Esophagus mucosa (tissue), 1 donor: ENCODE results near the gene EMSY. TPM values are rescaled to one million over a fixed set of nuclear protein-coding genes. Genes with fewer than 3 reads are reported as not detected.

Source experiments
- ATAC-seq: fragments of 200-7000 bp; cut with Tn5 transposase; one replicate; pipeline ENCODE4 v1.9.1; 2020
- total RNA-seq: library from RNA; stranded (reverse); gene quantifications from one replicate; pipeline ENCODE4 v1.2.4, GENCODE V29; 2023
- donor health status: DM: yes; HTN: yes; CAD: no.

EMSY gene
- total RNA-seq, 1 donor from 2014 or later, result 9.6 TPM

GRCh38 chr11:76459299-76459698 lies 14.5 kb downstream of the EMSY start:
- ATAC-seq, result no peak

- ATAC-seq, result no peak
These were observed 15.0 kb downstream of the EMSY start for GRCh38 chr11:76459846-76460245.

- ATAC-seq, result no peak
These were observed 17.5 kb downstream of the EMSY start for GRCh38 chr11:76462317-76462716.

- ATAC-seq, result no peak
These were observed 20.9 kb downstream of the EMSY start for GRCh38 chr11:76465701-76466100.

GRCh38 chr11:76466666-76467065 lies 21.8 kb downstream of the EMSY start:
- ATAC-seq, result no peak

- ATAC-seq, result no peak
These were observed 24.3 kb downstream of the EMSY start for GRCh38 chr11:76469141-76469540.

- ATAC-seq, result no peak
These were observed 26.6 kb downstream of the EMSY start for GRCh38 chr11:76471382-76471781.

- ATAC-seq, result no peak
These were observed 35.4 kb downstream of the EMSY start for GRCh38 chr11:76480241-76480640.

GRCh38 chr11:76491644-76492043 lies 46.8 kb downstream of the EMSY start:
- ATAC-seq, result no peak

GRCh38 chr11:76493040-76493439 lies 48.2 kb downstream of the EMSY start:
- no peak for ATAC-seq

GRCh38 chr11:76493626-76494539 lies 49.1 kb downstream of the EMSY start:
- no peak for ATAC-seq

GRCh38 chr11:76495019-76495418 lies 50.2 kb downstream of the EMSY start:
- ATAC-seq, result no peak

GRCh38 chr11:76496174-76496573 lies 51.4 kb downstream of the EMSY start:
- ATAC-seq, result no peak

- no peak for ATAC-seq
These were observed 56.8 kb downstream of the EMSY start for GRCh38 chr11:76501526-76502202.

GRCh38 chr11:76506833-76507232 lies 62.0 kb downstream of the EMSY start:
- ATAC-seq, result no peak

GRCh38 chr11:76510060-76511047 lies 65.5 kb downstream of the EMSY start:
- no peak for ATAC-seq

- ATAC-seq, result no peak
These were observed 68.2 kb downstream of the EMSY start for GRCh38 chr11:76512851-76513653.

- no peak for ATAC-seq
These were observed 68.8 kb downstream of the EMSY start for GRCh38 chr11:76513654-76514034.

GRCh38 chr11:76515494-76515893 lies 70.7 kb downstream of the EMSY start:
- ATAC-seq, result no peak

- ATAC-seq, result no peak
These were observed 78.3 kb downstream of the EMSY start for GRCh38 chr11:76523147-76523546.

- ATAC-seq, result peak; percentile 32
These were observed 79.1 kb downstream of the EMSY start for GRCh38 chr11:76523786-76524436.
